HTR-8/SVneo (cell line): Measurements from ENCODE around the gene MAP3K2.

Experiments used
- DNase-seq: peaks from one replicate; pipeline ENCODE4 v3.0.0; 2011; ENCODE audit warnings: low spot score, mixed read lengths; ENCODE audit not compliant: insufficient read length
- FAIRE-seq: peaks from 2 replicates; lab custom pipeline; 2011; peaks lifted over from hg19 to GRCh38; lab: Jason Lieb, UNC

Gene MAP3K2

DNA sequence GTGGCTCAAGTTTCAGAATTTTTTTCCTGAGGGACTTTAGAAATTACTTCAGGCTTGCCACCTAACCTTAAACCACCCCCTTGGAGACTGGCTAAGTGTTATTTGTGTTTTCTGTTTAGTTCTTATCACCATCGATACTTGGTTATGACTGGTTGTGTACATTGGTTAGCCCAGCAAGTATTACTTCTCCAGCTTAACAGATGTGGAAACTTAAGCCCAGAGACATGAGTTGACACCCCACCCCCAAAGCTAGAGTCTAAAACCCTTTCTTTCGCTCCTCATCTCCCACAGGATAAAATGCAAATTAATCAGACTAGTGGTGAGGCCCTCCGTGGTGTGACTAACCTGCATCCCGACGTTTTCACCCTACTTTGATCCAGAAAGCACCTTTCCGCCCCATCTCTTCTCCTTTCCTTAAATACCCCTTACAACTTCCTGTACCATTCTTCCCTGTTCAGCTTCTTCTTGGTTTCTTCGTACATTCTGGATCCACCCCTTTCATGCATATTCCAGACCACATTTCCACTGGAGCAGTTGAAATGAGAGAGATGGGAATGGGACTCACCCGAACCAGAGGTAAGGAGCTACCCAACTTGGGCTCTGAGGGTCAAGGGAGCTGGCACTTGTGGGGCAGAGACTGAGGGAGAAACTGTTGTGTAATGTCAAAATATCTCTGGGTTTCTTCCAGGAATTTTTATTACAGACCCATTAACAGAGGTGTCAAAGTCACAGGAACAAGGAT is 819 bp upstream of the MAP3K2 start:
- no peak for FAIRE-seq

DNA sequence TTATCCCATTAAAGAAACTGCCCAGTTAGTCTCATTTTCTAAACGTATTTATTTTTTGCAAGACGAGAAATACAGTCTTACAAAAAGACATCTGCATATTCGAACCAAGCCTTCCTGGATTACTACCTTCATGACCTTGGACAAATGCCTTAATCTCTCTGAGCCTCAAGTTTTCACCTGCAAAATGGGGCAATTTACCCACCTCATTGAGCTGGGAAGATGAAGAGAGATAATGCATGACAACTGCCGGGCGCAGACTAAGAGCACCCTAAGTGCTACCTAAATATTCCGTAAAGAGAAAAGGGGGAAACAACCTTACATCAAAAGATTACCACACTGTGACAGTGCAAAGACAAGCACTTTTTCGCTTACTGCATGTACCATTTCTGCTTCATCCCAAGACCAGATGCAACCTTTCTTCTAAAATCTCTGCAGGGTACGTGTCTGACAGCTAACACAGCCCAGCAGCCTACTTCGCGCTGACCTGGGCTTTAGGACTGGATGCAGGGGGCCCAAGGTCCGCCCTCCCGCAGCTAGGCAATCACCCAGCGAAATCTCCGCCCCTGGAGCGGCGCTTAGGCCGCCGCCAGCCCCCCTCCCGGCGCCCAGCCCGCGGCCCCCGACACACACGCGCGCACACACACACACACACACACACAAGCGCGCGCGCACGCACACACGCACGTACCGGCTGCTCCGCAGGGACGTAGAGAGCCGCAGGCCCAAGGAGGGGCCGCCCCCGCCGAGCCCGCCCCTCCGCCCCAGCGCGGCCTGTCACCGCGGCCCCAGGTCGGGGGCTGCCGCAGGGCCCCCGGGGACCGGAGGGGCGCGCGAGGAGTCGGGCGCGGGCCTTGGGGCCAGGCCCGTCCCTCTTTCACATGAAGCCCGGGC is 766 bp downstream of the MAP3K2 start:
- no peak for FAIRE-seq

More for the DNA sequence above, 819 bp upstream of the MAP3K2 start:
- DNase-seq: no peak

DNA sequence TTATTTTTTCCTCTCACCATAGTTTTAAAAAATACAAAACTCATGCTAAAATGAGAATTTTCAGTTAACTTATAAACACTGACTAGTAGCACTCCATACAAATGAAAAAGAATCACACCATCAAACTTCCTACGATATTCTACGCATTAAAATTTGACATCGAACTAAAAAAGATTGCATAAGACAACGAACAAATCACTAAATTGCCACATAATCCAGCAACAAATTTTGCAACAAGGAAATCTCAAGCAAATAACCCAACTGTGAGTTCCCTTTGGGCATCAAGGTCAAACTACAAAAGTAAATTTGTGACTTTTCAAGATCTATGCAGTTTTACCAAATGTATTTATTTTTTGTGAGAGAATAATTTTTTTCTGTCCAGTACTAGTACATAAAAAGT is 1.5 kb downstream of the MAP3K2 start:
- DNase-seq: no peak
- no peak for FAIRE-seq

More for the DNA sequence above, 766 bp downstream of the MAP3K2 start:
- DNase-seq: no peak

DNA sequence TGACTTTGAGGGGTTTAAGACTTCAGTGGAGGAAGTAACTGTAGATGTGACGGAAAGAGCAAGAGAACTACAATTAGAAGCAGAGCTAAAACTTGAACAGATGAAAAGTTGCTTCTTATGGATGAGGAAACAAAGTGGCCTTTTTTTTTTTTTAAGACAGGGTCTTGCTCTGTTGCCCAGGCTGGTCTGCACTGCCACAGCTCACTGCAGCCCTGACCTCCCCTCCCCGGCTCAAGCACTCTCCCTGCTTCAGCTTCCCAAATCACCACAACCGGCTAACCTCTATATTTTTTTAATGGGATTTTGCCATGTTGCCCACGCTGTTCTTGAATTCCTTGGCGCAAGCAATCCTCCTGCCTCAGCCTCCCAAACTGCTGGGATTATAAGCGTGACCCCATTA is 3.2 kb downstream of the MAP3K2 start:
- DNase-seq (no peak), FAIRE-seq (no peak)

DNA sequence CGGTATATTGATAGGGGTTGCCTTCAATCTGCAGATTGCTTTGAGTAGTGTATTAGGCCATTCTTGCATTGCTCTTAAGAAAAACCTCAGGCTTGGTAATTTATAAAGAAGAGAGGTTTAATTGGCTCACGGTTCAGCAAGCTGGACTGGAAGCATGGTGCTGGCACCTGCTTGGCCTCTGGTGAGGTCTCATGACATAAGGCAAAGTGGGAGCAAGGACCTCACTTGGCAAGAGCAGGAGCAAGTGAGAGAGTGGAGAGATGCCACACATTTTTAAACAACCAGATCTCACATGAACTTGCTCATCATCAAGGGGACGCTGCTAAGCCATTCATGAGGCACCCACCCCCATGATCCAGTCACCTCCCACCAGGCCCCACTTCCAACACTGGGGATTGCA is 4.9 kb downstream of the MAP3K2 start:
- DNase-seq (no peak), FAIRE-seq (no peak)

DNA sequence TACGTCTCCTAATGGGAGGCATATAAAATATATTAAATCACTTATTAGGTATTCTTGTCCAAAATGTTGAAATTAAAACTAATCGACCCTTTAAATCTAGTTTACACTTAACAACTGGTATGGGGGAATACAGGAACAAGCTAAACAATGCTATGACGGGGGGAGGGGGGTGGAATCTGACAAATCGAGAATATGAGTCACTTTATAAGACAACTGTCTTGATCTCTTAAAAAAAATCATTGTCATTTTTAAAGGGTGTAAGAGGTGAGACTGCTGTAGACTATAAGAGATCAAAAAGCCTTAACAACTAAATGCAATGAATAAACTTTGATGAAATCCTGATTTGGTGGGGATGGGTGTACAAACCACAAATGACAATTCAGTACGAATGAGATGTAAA is 6.0 kb downstream of the MAP3K2 start:
- FAIRE-seq (no peak), DNase-seq (no peak)

DNA sequence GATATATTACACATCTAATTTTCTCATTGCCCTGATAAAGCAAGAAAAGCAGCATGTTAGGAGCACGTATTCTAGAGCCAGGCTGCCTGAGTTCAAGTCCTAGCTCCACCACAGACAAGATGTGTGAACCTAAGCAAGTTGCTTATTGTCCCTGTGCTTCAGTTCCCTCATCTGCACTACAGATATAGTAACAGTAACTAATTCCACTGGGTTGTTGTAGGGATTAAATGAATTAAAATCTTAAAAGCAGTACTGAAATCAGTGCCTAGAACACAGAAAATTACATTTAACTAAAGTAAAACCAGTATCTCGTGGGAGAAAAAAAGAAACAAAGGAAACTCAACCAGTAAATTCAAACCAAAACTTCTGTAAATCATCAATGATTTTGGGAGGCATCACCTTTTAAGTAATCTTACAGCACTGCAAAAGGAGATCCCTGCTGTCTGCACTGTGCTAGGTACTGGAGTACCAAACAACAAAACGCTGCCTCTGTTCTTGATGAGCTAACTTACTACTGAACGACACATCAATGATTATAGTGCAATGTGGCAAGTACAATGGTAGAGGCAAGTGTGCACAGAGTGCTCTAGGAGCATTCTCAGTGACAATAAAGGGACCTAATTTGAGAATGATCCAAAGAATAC is 7.9 kb downstream of the MAP3K2 start:
- FAIRE-seq (no peak), DNase-seq (no peak)

DNA sequence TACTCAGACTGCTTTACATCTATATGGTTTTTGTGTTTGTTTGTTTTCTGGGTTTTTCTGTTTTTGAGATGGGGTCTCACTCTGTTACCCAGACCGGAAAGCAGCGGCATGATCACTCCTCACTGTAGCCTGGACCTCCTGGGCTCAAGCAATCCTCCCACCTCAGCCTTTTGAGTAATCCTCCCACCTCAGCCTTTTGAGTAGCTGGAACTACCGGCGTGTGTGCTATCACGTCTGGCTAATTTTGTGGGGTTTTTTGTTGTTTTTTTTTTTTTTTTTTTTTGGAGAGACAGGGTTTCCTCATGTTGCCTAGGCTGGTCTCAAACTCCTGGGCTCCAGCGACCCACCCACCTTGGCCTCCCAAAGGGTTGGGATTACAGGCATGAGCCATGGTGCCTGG is 9.1 kb downstream of the MAP3K2 start:
- no peak for DNase-seq
- FAIRE-seq: no peak

DNA sequence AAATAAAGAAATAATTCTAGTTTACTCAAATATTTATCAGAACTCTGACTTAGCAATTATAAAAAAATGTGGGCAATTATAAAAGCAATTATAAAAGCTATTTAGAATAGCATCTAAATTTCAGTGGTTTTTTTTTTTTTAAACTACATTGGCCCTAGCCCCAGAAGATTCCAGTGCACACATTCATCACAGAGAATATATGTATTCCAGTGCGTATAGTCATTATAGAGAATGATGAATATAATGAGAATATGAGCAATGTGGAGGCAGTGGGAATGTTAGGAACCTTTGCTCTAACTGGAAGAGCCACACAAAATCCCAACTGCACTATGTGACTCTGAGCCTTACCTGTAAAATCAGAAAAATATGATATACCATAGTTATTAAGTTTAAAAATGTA is 10.5 kb downstream of the MAP3K2 start:
- DNase-seq (no peak), FAIRE-seq (no peak)

DNA sequence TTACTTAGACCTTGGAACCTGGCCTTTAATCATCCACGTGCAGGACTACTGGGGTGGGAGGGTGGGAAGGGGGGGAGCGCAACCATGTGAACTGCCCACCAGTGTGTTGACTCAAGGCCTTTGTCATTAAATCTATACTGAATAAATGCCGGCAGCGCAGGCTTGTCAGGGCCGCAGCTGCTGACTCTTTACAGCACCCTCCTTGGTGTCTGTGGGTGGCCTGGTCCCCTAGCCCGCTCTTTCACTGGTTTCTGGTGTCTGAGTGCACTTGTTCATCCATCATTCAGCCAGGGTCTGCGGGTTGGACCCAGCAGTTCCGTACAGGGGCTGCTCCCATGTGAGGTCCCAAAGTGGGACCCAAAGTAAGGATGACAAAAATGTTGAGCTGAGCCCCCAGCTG is 11.5 kb downstream of the MAP3K2 start:
- no peak for FAIRE-seq
- no peak for DNase-seq

DNA sequence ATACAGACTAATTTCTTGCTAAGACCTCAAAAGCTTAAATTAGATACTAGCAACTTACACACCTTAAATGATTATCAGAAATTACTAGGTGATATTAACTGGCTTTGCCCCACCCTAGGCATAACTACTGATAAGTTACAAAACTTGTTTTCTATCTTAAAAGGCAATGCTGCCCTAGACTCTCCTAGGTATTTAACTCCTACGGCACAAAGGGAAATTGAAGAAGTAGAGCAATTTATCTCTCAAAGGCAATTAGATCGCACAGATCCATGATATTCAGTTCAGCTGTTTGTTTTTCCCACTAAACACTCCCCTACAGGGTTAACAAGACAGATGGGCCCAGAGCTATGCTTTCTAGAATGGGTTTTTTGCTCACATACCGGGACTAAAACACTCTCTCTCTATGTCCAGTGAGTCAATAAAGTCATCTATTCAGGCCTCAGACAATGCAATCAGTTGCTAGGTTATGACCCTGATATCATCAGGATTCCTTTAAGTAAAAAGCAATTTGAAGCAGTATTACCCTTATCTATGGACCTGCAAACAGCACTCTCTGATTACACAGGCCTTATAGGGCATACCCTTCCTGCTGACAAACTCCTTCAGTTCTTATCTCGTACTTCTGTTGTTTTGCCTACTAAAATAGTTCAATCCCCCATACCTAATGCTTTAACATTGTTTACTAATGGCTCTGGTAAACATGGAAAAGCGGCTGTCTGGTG is 14.3 kb downstream of the MAP3K2 start:
- no peak for FAIRE-seq
- no peak for DNase-seq

DNA sequence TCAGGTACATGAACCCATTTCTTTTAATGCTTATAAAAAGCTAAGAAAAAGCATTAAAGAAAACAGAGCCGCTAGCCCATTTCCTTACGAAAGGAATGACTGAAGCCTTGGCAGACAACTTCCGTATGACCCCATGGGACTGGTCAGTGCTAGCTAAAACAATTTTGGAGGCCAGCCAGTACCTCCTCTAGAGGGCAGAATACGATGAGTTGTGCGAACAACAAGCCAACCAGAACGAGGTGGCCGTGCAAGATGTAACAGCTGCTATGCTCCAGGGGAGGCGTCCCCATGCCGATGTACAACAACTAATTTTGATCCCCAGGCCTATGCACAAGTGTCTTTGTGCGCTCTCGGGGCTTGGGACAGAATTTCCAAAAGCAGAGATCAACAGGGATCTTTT is 16.7 kb downstream of the MAP3K2 start:
- no peak for FAIRE-seq
- no peak for DNase-seq

DNA sequence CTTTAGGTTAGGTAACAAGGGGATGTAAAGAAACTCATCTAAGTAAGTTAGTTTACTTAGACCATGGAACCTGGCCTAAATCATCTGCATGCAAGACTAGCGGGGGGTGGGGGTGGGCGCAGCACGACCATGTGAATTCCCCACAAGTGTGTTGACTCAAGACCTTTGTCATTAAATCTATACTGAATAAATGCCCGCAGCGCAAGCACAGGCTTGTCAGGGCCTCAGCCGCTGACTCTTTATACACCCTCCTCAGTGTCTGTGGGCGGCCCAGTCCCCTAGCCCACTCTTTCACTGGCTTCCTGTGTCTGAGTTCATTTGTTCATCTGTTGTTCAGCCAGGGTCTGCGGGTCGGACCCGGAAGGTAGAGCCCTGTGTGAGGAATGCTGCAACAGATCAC is 17.8 kb downstream of the MAP3K2 start:
- DNase-seq: no peak

DNA sequence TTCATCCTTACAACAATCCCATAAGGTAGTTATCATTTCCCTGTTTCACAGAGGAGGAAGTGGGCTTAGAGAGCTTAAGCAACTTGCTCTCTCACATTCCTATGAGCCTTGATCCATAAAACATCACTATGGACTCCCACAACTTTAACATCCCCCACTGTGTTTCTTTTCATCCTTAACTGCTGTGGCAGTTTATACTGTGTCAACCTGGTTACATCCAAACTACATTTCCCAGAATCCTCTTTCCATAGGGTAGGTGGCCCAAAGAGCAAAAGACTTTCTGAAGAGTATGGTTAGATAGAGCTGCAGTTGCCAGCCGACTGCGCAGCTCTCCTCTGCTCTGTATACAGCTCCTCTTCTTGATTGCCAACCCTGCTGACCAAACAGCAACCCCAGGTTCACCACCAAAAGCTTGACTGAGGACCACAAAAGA is 22.5 kb downstream of the MAP3K2 start:
- DNase-seq (no peak), FAIRE-seq (no peak)

More for the DNA sequence above, 17.8 kb downstream of the MAP3K2 start:
- no peak for FAIRE-seq

DNA sequence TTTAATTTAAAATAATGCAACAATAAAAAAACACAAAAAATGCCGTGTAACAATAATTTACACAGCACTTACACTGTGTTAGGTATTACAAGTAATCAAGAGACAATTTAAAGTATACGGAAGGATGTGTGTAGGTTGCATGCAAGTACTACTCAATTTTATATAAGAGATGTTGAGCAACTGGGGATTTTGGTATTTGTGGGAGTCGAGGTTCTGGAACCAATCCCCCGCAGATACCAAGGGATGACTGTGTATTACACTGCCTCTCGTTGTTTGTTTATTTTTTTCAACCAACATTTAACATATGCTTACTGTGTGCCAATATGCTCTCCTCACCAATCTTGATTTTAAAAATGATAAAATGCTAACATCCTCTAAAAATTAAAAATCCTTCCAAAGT is 24.8 kb downstream of the MAP3K2 start:
- FAIRE-seq (no peak), DNase-seq (no peak)

DNA sequence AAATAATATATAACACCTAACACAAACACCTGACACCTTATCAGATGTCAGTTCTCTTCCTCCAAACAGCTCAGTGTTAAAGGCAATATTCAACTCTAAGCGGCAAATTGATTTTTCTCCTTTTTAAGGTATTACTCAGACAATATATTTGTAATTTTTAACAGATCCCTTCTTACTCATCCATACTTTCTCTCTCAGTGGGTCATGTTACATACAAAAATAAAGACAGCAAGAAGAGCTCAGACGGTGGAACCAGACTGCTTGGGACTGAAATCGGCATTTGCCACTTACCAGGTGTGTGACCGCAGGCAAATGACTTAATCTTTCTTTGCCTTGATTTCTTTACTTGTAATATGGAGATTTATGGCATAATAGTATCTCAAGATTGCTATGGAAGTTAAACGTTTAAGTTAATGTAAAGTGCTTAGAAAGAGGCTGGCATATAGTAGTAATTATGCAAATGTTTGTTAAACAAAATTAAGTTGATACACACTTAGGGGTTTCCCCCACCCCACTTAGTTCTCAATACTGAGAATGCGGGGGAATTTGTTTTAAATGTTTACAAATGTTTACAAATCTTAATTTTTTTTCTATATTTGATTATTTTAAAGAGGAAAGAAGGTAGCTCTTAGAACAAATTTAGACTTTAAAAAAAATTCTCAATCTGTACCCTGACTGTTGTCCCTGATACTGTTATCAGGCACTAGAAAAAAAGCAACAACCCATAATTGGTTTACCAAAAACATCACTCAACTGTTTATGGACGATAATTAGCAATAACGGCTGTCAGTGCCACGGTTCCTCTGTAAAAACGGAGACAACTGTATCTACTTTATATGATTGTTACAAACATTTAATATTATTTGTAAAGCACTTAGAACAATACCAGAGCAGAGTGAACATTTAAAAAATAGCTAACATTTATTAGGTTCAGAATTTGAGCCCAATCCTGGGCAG is 25.6 kb downstream of the MAP3K2 start:
- DNase-seq (no peak), FAIRE-seq (no peak)

DNA sequence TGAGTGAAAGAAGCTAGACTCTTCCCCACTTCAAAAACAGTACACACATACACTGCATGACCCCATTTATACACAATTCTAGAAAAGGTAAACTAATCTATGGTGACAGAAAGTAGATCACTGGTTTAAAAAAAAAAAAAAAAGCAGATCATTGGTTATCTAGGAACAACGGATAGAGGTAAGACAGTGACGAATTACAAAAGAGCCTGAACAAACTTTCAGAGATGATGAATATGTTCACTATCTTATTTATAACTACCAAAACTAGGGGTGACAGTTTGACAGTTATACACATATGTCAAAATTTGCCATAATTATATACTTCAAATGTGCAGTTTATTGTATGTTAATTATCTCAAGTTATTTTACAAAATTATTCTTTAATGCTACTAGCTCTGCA is 27.5 kb downstream of the MAP3K2 start:
- FAIRE-seq (no peak), DNase-seq (no peak)

DNA sequence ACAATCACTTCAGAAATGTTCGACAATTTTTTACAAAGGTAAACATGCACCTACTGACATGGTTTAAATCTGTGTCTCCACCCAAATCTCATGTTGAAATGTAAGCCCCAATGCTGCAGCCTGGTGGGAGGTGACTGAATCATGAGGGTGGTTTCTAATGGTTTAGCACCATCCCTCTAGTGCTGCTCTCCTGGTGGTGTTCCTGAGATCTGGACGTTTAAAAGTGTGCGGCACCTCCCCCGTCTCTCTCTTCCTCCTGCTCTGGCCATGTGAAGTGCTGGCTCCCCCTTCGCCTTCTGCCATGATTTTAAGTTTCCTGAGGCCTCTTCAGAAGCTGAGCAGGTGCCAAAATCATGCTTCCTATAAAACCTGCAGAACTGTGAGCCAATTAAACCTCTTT is 28.3 kb downstream of the MAP3K2 start:
- DNase-seq: no peak

DNA sequence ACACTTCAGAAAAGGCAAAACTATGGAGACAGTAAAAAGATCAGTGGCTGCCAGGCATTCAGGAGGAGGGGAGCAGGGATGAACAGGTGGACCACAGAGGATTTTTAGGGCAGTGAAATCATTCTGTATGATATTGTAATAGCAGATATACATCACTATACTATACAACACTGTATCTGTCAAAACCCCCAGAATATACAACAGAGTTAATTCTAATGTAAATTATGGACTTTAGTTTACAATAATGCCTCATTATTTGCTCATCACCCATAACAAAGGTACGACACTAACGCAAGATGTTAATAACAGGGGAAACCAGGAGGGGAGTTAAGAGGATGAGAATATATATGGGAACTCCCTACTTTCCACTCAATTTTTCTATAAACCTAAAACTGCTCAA is 28.8 kb downstream of the MAP3K2 start:
- FAIRE-seq (no peak), DNase-seq (no peak)

More for the DNA sequence above, 28.3 kb downstream of the MAP3K2 start:
- FAIRE-seq: no peak
